Gastroesophageal sphincter (tissue), 4 donors: ENCODE results near the gene PDZD2. TPM values are rescaled to one million over a fixed set of nuclear protein-coding genes. Genes with fewer than 3 reads are reported as not detected.

Experiments used
- ATAC-seq: fragments of 150-250 bp; one replicate; pipeline ENCODE4 v1.9.1; 2016; ENCODE audit warnings: mild to moderate bottlenecking, moderate library complexity
- H3K27ac ChIP-seq, 4 donors: fragments of 200-600 bp; sonication (generic) in 3 of 4; 1 replicate in 3 of 4; 2 replicates in 1 of 4; pipeline ENCODE4 v1.5.1; 2016 to 2019
- H3K27me3 ChIP-seq: fragments of 200-600 bp; sonication (generic); one replicate; pipeline ENCODE4 v1.5.1; 2019
- H3K36me3 ChIP-seq, 2 donors: fragments of 200-600 bp; sonication (generic); one replicate each; pipeline ENCODE4 v1.5.1; 2019; ENCODE audit warnings: control low read depth in 1 of 2
- H3K4me1 ChIP-seq, 3 donors: fragments of 200-600 bp; sonication (generic); 1 replicate in 2 of 3; 2 replicates in 1 of 3; pipeline ENCODE4 v1.5.1; 2016 to 2019; ENCODE audit warnings: control low read depth in 2 of 3
- H3K4me3 ChIP-seq, 2 donors: fragments of 200-600 bp; sonication (generic); one replicate each; pipeline ENCODE4 v1.5.1; 2019; ENCODE audit warnings: mild to moderate bottlenecking in 1 of 2, moderate library complexity in 1 of 2
- H3K9me3 ChIP-seq, 3 donors: fragments of 200-600 bp; sonication (generic); one replicate each; pipeline ENCODE4 v1.5.1; 2017 to 2019; ENCODE audit warnings: control low read depth in 2 of 3
- CTCF ChIP-seq, 4 experiments: fragments of 200-600 bp in 2 of 4; fragments of 450-650 bp in 2 of 4; sonication (generic) in 1 of 4; IDR thresholded peaks; one replicate each; pipeline ENCODE4 v1.5.1; 2017 to 2019; ENCODE audit warnings: antibody characterized with exemption in 4 of 4, mild to moderate bottlenecking in 2 of 4, moderate library complexity in 2 of 4
- EP300 ChIP-seq: sonication (generic); formaldehyde crosslinking; IDR thresholded peaks from one replicate; pipeline ENCODE4 v1.6.1; 2017; ENCODE audit warnings: antibody characterized with exemption, mild to moderate bottlenecking
- POLR2A ChIP-seq, 2 donors: fragments of 450-650 bp; IDR thresholded peaks; one replicate each; pipeline ENCODE4 v1.6.1; 2017; ENCODE audit warnings: antibody characterized with exemption in 2 of 2, mild to moderate bottlenecking in 2 of 2, moderate library complexity in 1 of 2
- POLR2AphosphoS5 ChIP-seq: sonication (generic); formaldehyde crosslinking; IDR thresholded peaks from one replicate; pipeline ENCODE4 v1.6.1; 2017; ENCODE audit warnings: antibody characterized with exemption
- WGBS, 2 donors: methylation state at CpG; one replicate each; pipeline ENCODE4 v1.1.5; 2018; ENCODE audit warnings: low coverage in 1 of 2; 5-methylcytosine and 5-hydroxymethylcytosine counted together
- total RNA-seq, 4 donors: library from RNA; depleted of rRNA; stranded (reverse); fragments of >200 nt; gene quantifications; one replicate each; pipeline ENCODE4 v1.1.0, GENCODE V29; 2016

PDZD2 gene
- total RNA-seq, 4 donors from 2014 or later: 8.6 to 19.4 (median 14.0) TPM

GRCh38 chr5:31911291-31912265, 272.6 kb downstream of the PDZD2 start:
- ATAC-seq: no peak
- TF ChIP-seq CTCF (IDR thresholded peaks at IDR 0.05) (no peak), EP300 (no peak), POLR2AphosphoS5 (no peak), POLR2A (IDR thresholded peaks at IDR 0.05) (no peak)
- Histone ChIP-seq H3K9me3 (no peaks in the 10 kb centered on the region), H3K27ac (no peak overlapping the region), H3K4me3 (no peak overlapping the region), H3K27me3 (no peaks in the 10 kb centered on the region), H3K36me3 (no peaks in the 10 kb centered on the region), H3K4me1 (no peaks in the 10 kb centered on the region)
- 70 to 77% methylated on average over 7 to 8 of the region's 15 CpGs for whole genome bisulfite sequencing, 2 donors

- ATAC-seq: no peak
- H3K36me3 ChIP-seq: no peaks in the 10 kb centered on the region
- no peaks in the 10 kb centered on the region for H3K9me3 ChIP-seq
- H3K27ac ChIP-seq: no peak overlapping the region
- WGBS, 2 donors: 90% methylated on average over 1 of the region's 2 CpGs; no CpG with 5 or more reads in 1 of the 2 donors
- no peak for TF ChIP-seq POLR2A (IDR thresholded peaks at IDR 0.05)
- TF ChIP-seq POLR2AphosphoS5: no peak
- TF ChIP-seq CTCF (IDR thresholded peaks at IDR 0.05): no peak
- no peak for TF ChIP-seq EP300
- H3K27me3 ChIP-seq: no peaks in the 10 kb centered on the region
- H3K4me1 ChIP-seq: no peaks in the 10 kb centered on the region
- no peak overlapping the region for H3K4me3 ChIP-seq
Observed at GRCh38 chr5:31913808-31914207, 274.9 kb downstream of the PDZD2 start.

GRCh38 chr5:31916327-31916726, 277.4 kb downstream of the PDZD2 start:
- Histone ChIP-seq H3K36me3 (no peaks in the 10 kb centered on the region), H3K9me3 (no peaks in the 10 kb centered on the region), H3K27me3 (no peaks in the 10 kb centered on the region), H3K4me3 (no peak overlapping the region), H3K27ac (no peak overlapping the region), H3K4me1 (no peaks in the 10 kb centered on the region)
- TF ChIP-seq POLR2AphosphoS5: no peak
- no peak for TF ChIP-seq CTCF (IDR thresholded peaks at IDR 0.05)
- TF ChIP-seq EP300: no peak
- no peak for TF ChIP-seq POLR2A (IDR thresholded peaks at IDR 0.05)
- 88 to 96% methylated on average over 5 to 8 of the region's 8 CpGs for WGBS, 2 donors
- ATAC-seq: no peak

- H3K4me3 ChIP-seq: no peak overlapping the region
- 83% methylated on average over 1 of the region's 3 CpGs; no CpG with 5 or more reads in 1 of the 2 donors for WGBS, 2 donors
- H3K9me3 ChIP-seq: no peaks in the 10 kb centered on the region
- TF ChIP-seq POLR2A (IDR thresholded peaks at IDR 0.05): no peak
- no peak for TF ChIP-seq CTCF (IDR thresholded peaks at IDR 0.05)
- no peak for TF ChIP-seq EP300
- no peak for TF ChIP-seq POLR2AphosphoS5
- ATAC-seq: no peak
- H3K4me1 ChIP-seq: no peaks in the 10 kb centered on the region
- H3K27ac ChIP-seq: no peak overlapping the region
- no peaks in the 10 kb centered on the region for H3K27me3 ChIP-seq
- H3K36me3 ChIP-seq: no peaks in the 10 kb centered on the region
Observed at GRCh38 chr5:31918739-31919138, 279.8 kb downstream of the PDZD2 start.

GRCh38 chr5:31921852-31922305, 282.9 kb downstream of the PDZD2 start:
- Histone ChIP-seq H3K4me3 (no peak overlapping the region), H3K36me3 (no peaks in the 10 kb centered on the region), H3K4me1 (no peaks in the 10 kb centered on the region), H3K9me3 (no peaks in the 10 kb centered on the region), H3K27me3 (no peaks in the 10 kb centered on the region), H3K27ac (no peak overlapping the region)
- ATAC-seq: no peak
- WGBS, 2 donors: 71 to 98% methylated on average over 2 to 3 of the region's 3 CpGs
- TF ChIP-seq EP300 (no peak), POLR2AphosphoS5 (no peak), POLR2A (IDR thresholded peaks at IDR 0.05) (no peak), CTCF (IDR thresholded peaks at IDR 0.05) (no peak)
